Caco-2 (cell line): Measurements from ENCODE around the gene TRAPPC10. TPM values are rescaled to one million over a fixed set of nuclear protein-coding genes. Genes with fewer than 3 reads are reported as not detected.

Experiments used
- BruUV-seq: library from RNA; stranded (reverse); fragments of 400-500 nt; replicated peaks from 2 replicates; lab custom pipeline; 2021; lab: Mats Ljungman, UMichigan
- CTCF ChIA-PET: fragments of 300-600 bp; sonication (Branson Sonifier 250); formaldehyde crosslinking; loops from one replicate; lab custom pipeline; 2022; ENCODE audit warnings: antibody characterized with exemption; lab: Charles Lee
- POLR2A ChIA-PET: fragments of 300-600 bp; sonication (Branson Sonifier 250); formaldehyde crosslinking; loops from one replicate; lab custom pipeline; 2022; ENCODE audit warnings: antibody characterized with exemption; lab: Charles Lee
- DNase-seq, 2 experiments: peaks; one replicate each; pipeline versions ENCODE4 v3.0.0 to v3.0.0-alpha.2; 2020 to 2022
- H3K27me3 ChIP-seq: replicated peaks from 2 replicates; pipeline ENCODE4 v1.6.0; 2011; ENCODE audit warnings: low read length; ENCODE audit not compliant: control insufficient read depth, insufficient read depth
- H3K36me3 ChIP-seq: 2 replicates; pipeline ENCODE4 v1.5.1; 2011; ENCODE audit warnings: low read length; ENCODE audit not compliant: control insufficient read depth, insufficient read depth
- H3K4me1 ChIP-seq: fragments of 250-450 bp; sonication (Bioruptor Pico); 2 replicates; pipeline ENCODE4 v1.5.1; 2020; ENCODE audit warnings: mild to moderate bottlenecking
- H3K4me3 ChIP-seq: 2 replicates; pipeline ENCODE4 v1.5.1; 2011; ENCODE audit warnings: low read depth, mild to moderate bottlenecking, control low read depth, low read length
- H3K9me3 ChIP-seq: fragments of 250-450 bp; sonication (Bioruptor Pico); 2 replicates; pipeline ENCODE4 v1.5.1; 2020; ENCODE audit warnings: mild to moderate bottlenecking, moderate library complexity
- H3K27ac Mint-ChIP-seq: one replicate; pipeline ENCODE4 v1.8.0; 2022; ENCODE audit warnings: mixed read lengths; ENCODE audit not compliant: unreplicated experiment
- H3K27me3 Mint-ChIP-seq: one replicate; pipeline ENCODE4 v1.8.0; 2022; ENCODE audit warnings: mixed read lengths; ENCODE audit not compliant: insufficient read depth, unreplicated experiment
- H3K36me3 Mint-ChIP-seq: one replicate; pipeline ENCODE4 v1.8.0; 2022; ENCODE audit warnings: mild to moderate bottlenecking, mixed read lengths; ENCODE audit not compliant: insufficient read depth, unreplicated experiment
- H3K4me1 Mint-ChIP-seq: one replicate; pipeline ENCODE4 v1.8.0; 2022; ENCODE audit warnings: low read depth, mixed read lengths; ENCODE audit not compliant: unreplicated experiment
- H3K4me3 Mint-ChIP-seq: one replicate; pipeline ENCODE4 v1.8.0; 2022; ENCODE audit warnings: mild to moderate bottlenecking, moderate library complexity, mixed read lengths; ENCODE audit not compliant: unreplicated experiment
- H3K9me3 Mint-ChIP-seq: one replicate; pipeline ENCODE4 v1.8.0; 2022; ENCODE audit warnings: mixed read lengths; ENCODE audit not compliant: unreplicated experiment
- intact Hi-C: fragments of 100-400 bp; cut with micrococcal nuclease; formaldehyde crosslinking; loops from one replicate; pipeline ENCODE4 v1.10.0; 2022; ENCODE audit not compliant: unreplicated experiment
- total RNA-seq: library from RNA; stranded (reverse); gene quantifications from 2 replicates; pipeline ENCODE4 v1.2.3, GENCODE V29; 2022
- TF ChIP-seq, protein P1 (sequence below), 2 experiments: fragments of 200-600 bp in 1 of 2; IDR thresholded peaks; 1 replicate in 1 of 2; 2 replicates in 1 of 2; pipeline versions ENCODE4 v1.5.1 to v1.8.0; 2011 to 2022; ENCODE audit warnings: antibody characterized with exemption in 1 of 2, control low read depth in 1 of 2, inconsistent platforms in 1 of 2, low read depth in 1 of 2, low read length in 1 of 2, mild to moderate bottlenecking in 1 of 2, moderate library complexity in 1 of 2; ENCODE audit not compliant: insufficient read depth in 1 of 2, severe bottlenecking in 1 of 2, unreplicated experiment in 1 of 2

The TRAPPC10 gene
- total RNA-seq, 1 experiment from 2014 or later: 43.4 TPM

GRCh38 chr21:43986544-43987451 is 25.3 kb upstream of the TRAPPC10 start:
- Histone ChIP-seq H3K36me3 (peaks cover 1% of the 10 kb centered on the region; the same call in 1 of the 2 replicates), H3K4me3 (no peak overlapping the region), H3K4me1 (no peaks in the 10 kb centered on the region), H3K27me3 (no peaks in the 10 kb centered on the region), H3K9me3 (no peaks in the 10 kb centered on the region)
- TF ChIP-seq, protein P1, sequence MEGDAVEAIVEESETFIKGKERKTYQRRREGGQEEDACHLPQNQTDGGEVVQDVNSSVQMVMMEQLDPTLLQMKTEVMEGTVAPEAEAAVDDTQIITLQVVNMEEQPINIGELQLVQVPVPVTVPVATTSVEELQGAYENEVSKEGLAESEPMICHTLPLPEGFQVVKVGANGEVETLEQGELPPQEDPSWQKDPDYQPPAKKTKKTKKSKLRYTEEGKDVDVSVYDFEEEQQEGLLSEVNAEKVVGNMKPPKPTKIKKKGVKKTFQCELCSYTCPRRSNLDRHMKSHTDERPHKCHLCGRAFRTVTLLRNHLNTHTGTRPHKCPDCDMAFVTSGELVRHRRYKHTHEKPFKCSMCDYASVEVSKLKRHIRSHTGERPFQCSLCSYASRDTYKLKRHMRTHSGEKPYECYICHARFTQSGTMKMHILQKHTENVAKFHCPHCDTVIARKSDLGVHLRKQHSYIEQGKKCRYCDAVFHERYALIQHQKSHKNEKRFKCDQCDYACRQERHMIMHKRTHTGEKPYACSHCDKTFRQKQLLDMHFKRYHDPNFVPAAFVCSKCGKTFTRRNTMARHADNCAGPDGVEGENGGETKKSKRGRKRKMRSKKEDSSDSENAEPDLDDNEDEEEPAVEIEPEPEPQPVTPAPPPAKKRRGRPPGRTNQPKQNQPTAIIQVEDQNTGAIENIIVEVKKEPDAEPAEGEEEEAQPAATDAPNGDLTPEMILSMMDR (IDR thresholded peaks at IDR 0.05; ENCODE audit: insufficient read depth in 1 of 2, low read depth in 1 of 2, low read length in 1 of 2, severe bottlenecking in 1 of 2, unreplicated experiment in 1 of 2): no peak
- no peaks in the 10 kb centered on the region for H3K9me3 Mint-ChIP-seq
- no peak for DNase-seq
- H3K4me1 Mint-ChIP-seq: no peaks in the 10 kb centered on the region
- POLR2A ChIA-PET: no interaction called here
- H3K36me3 Mint-ChIP-seq: peaks cover 22% of the 10 kb centered on the region
- H3K27me3 Mint-ChIP-seq: no peaks in the 10 kb centered on the region
- H3K4me3 Mint-ChIP-seq: no peak overlapping the region
- CTCF ChIA-PET: interaction anchor here (0.6 kb wide), 2 partner anchors 199 to 1152 kb away, joined by 3 to 4 read pairs; no protein-coding TSS in a partner anchor
- intact Hi-C loops: no loop called here
- no peak overlapping the region for H3K27ac Mint-ChIP-seq
- BruUV-seq: no TSS peak

DNA sequence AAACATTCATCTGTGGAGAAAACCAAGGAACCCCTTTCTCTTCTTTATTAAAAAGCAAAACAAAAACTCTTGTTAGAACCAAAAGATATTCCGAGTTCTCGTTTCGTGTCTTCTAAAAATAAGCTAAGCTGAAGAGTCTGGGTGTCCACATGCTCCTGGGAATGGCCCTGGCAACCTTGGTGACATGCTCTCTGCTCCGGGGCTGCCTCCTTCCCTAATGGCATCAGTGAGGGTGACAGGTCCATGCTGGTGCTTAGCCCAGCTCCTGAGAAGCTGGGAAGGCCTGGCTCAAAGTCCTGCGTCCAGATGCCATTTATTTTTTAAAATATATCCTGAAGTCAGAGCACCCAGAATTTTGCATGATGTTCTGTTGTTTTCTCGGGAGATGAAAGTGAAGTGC is 24.6 kb upstream of the TRAPPC10 start:
- Mint-ChIP-seq H3K36me3 (peaks cover 17% of the 10 kb centered on the region), H3K4me1 (no peaks in the 10 kb centered on the region), H3K27ac (no peak overlapping the region), H3K27me3 (no peaks in the 10 kb centered on the region), H3K4me3 (no peak overlapping the region), H3K9me3 (no peaks in the 10 kb centered on the region)
- CTCF ChIA-PET: no interaction called here
- Histone ChIP-seq H3K36me3 (no peaks in the 10 kb centered on the region), H3K27me3 (no peaks in the 10 kb centered on the region), H3K9me3 (no peaks in the 10 kb centered on the region), H3K4me1 (no peaks in the 10 kb centered on the region), H3K4me3 (no peak overlapping the region)
- no TSS peak for BruUV-seq
- TF ChIP-seq, protein P1 (IDR thresholded peaks at IDR 0.05; ENCODE audit: insufficient read depth in 1 of 2, low read depth in 1 of 2, low read length in 1 of 2, severe bottlenecking in 1 of 2, unreplicated experiment in 1 of 2): no peak
- DNase-seq: no peak
- POLR2A ChIA-PET: no interaction called here
- intact Hi-C loops: no loop called here

DNA sequence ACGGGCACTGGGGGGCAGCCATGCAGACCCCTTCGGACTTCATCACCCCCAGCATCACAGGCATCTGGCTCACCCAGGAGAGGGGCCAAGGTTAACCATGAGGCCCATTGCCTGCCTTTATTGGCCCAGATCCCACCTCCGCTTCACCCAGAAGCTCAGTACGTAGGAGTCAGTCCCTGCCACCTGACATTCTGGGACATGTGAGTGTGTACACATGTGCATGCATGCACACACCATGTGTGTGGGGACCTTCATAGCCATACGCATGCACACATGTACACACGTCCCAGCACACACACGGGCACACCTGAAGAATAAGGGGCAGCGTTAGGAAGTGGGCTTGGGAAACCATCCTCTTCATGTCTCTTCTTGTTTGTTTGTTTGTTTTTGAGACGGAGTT is 24.1 kb upstream of the TRAPPC10 start:
- H3K36me3 Mint-ChIP-seq: peaks cover 17% of the 10 kb centered on the region
- H3K4me1 Mint-ChIP-seq: no peaks in the 10 kb centered on the region
- TF ChIP-seq, protein P1 (IDR thresholded peaks at IDR 0.05; ENCODE audit: insufficient read depth in 1 of 2, low read depth in 1 of 2, low read length in 1 of 2, severe bottlenecking in 1 of 2, unreplicated experiment in 1 of 2): no peak
- H3K27ac Mint-ChIP-seq: no peak overlapping the region
- Histone ChIP-seq H3K27me3 (no peaks in the 10 kb centered on the region), H3K4me3 (no peak overlapping the region), H3K9me3 (no peaks in the 10 kb centered on the region), H3K4me1 (no peaks in the 10 kb centered on the region), H3K36me3 (no peaks in the 10 kb centered on the region)
- ChIA-PET POLR2A (no interaction called here), CTCF (no interaction called here)
- no peaks in the 10 kb centered on the region for H3K27me3 Mint-ChIP-seq
- BruUV-seq: no TSS peak
- intact Hi-C loops: no loop called here
- no peak for DNase-seq
- H3K4me3 Mint-ChIP-seq: no peak overlapping the region
- H3K9me3 Mint-ChIP-seq: no peaks in the 10 kb centered on the region
